GM18867 (cell line): ENCODE measurements around the gene ZNF462.

Experiments
- ATAC-seq: cut with Tn5 transposase; IDR thresholded peaks from one replicate; pipeline ENCODE4 v1.9.1; 2021; ENCODE audit warnings: mild to moderate bottlenecking, moderate library complexity; ENCODE audit not compliant: unreplicated experiment

Gene ZNF462

GRCh38 chr9:106862110-106862820, 701 bp upstream of the ZNF462 start:
- no peak for ATAC-seq

DNA sequence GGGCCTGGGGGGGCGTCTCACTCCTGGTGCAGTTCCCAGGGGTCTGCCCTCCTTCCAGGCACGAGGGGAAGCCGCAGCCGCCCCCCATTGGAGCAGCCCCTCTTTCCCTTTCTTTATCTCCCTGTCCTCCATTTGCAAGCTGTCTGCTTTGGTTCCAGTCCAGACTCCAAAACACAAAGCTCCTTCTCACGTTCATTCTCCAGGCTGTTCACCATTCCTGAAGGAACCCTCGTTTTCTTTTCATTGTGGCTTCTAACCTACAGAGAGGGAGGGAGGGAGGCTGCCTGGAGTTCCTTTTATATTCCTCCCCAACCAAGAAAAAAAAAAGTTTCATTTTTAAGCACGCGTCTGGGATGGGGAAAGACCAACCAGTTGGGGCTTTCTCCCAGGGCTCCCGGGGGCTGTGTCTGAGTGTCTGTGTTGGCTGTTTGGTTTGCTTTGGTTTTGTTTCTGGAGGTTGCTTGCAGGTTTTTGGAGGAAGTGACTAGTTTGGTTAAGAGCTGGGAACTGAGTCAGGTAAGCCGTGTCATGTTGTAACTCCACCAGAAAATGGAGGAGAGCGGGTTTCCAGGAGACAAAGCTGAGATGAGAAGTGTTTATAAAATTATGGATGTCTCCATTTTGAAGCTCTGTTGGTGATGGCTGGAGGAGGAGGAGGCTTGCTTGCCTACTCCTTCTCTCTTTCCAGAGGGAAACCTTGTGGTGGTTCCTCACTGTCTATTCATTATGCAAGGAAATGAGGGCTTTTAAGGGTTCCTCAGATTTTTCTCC, 1.6 kb downstream of the ZNF462 start:
- ATAC-seq, result no peak

- ATAC-seq, result no peak
Observed at GRCh38 chr9:106866243-106866642, 3.3 kb downstream of the ZNF462 start.

- no peak for ATAC-seq
Observed at GRCh38 chr9:106867286-106867685, 4.3 kb downstream of the ZNF462 start.

- no peak for ATAC-seq
Observed at GRCh38 chr9:106868087-106868486, 5.1 kb downstream of the ZNF462 start.

- no peak for ATAC-seq
Observed at GRCh38 chr9:106868565-106868964, 5.6 kb downstream of the ZNF462 start.

GRCh38 chr9:106869028-106869427, 6.1 kb downstream of the ZNF462 start:
- no peak for ATAC-seq

DNA sequence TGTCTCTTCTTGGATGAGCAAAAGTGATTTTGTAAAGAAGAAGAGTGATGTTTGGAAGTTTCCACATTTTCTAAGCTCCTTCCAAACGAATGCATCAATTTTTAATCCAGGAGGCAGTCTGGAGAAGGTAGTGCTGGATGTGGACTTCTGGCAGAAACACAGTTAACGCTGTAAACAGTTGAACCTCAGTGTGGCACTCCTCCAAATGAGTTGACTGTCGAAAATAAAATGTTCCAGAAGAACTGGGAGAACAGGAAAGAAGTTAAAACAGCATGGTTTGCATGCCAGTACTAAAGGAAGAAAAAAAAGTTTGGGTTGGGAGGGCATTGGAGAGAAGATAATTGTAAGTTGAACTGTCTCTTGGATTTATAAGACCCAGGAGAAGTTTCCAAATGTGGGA, 6.5 kb downstream of the ZNF462 start:
- no peak for ATAC-seq

DNA sequence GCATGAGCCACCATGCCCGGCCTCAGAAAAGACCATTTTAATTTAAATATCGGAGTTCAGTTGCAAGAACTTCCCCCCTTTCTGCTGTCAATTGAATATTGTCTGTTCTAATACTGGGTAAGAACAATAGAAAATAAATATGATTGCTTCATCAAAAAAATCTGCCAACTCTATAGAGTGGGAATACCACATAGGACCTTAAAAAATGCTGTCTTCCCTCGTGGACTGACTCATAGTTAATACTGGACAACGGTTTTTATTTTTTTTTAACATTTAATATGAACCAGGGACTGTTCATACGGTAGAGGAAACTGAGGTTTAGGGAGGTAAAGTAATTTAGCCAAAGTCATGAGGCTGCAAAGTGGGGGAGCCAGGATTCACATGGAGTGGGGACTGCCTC, 9.7 kb downstream of the ZNF462 start:
- no peak for ATAC-seq

- no peak for ATAC-seq
Observed at GRCh38 chr9:106874031-106874430, 11.1 kb downstream of the ZNF462 start.

DNA sequence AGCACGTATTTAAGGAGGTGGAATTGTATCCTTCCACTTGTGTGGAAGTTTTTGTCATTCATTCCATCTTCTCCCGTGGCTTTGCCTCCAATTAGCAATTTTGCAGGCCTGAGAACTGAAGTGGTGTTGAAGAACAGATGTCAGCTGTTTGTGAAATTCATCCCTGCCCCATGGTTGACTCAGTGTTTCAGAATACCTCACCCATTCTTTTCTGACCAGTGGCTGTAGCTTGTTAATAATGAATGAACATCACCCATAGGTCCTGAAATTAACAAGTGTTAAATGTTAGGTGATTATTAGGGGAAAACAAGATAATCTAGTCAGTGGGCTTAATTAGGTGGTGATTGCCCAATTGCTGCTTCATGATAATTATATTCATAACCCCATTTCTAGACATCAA, 11.7 kb downstream of the ZNF462 start:
- no peak for ATAC-seq

GRCh38 chr9:106875529-106875928, 12.6 kb downstream of the ZNF462 start:
- no peak for ATAC-seq

DNA sequence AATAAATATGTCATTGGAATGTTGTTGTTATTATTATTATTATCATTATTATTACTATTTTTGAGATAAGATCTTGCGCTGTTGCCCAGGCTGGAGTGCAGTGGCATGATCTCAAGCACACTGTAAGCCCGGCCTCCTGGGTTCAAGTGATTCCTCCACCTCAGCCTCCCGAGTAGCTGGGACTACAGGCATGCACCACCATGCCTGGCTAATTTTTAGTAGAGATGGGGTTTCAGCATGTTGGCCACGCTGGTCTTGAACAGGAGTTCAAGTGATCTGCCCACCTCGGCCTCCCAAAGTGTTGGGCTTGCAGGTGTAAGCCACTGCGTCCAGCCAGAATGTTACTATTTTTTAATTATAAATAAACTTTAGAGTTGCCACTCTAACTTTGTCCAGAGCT, 14.4 kb downstream of the ZNF462 start:
- ATAC-seq, result no peak

DNA sequence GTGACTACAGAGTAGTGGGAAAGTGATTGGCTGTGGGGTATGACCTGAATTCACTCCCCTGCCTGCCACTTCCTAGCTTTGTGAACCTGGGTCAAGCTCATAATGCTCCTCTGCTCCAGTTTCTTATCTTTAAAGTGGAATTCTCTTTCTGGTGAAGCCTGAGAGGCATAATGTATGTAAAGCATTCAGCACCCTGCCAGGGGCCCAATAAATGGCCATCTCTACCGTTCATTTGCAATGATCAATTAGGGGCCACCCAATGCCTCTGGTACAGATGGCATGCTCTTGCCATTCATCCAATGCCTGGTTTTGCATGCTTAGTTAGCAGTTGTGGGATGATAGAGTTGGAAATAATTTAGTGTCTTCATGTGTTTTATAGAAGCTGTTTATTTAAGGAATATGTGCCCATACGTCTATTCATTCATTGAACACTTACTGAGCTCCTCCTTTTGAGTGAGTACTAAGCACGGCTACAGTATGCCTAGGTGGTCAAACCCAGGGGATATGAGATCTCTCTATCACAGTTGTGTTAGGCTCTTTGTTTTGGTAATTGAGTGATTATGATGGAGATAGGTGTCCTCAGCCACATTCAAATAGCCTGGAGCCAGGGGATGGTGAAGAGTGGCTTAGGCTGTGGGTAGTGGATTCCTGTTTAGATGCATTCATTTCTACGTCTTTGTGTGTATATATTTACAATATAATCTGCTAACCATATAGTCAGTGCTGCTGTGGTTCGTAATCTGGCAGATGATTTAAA, 15.3 kb downstream of the ZNF462 start:
- ATAC-seq, result no peak

- ATAC-seq, result no peak
Observed at GRCh38 chr9:106878934-106879333, 16.0 kb downstream of the ZNF462 start.

- ATAC-seq, result no peak
Observed at GRCh38 chr9:106879439-106879882, 16.5 kb downstream of the ZNF462 start.

DNA sequence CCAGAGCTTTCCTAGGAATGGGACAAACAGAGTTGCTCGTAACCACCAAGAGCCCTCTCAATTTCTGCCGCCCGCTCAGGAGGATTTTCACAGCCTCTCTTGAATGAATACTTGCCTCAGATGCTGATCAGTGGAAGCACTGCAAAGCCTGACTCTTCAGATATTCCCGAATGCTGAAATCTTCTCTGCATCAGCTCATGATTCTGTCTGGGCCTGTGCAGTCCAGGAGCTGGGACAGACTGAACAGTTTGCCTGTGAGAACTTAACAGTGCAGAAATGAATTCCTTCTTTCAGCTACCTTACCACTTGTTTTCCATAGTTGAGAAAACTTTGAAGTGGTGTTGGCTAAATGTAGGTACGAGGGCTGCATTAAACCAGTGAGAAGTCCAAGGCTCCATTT, 17.1 kb downstream of the ZNF462 start:
- no peak for ATAC-seq

GRCh38 chr9:106880863-106881262, 17.9 kb downstream of the ZNF462 start:
- ATAC-seq, result no peak

DNA sequence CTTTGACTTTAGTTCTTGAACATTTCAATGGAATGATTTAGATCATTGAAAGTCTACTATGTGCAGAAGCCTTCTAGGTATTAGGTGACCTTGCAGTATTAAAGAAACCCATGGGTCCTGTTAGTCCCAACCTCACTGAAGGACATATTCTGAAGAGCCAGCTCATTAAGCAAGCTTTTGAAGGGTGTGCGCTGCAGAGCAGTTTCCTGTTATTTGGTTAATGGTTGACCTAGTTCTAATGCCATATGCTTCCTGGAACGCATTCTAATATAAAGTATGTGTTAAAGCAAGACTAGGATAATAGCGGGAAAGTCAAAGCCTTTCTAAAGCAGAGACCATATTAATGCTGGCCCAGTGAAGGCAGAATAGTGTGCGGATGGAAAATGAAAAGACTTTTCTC, 20.1 kb downstream of the ZNF462 start:
- no peak for ATAC-seq

DNA sequence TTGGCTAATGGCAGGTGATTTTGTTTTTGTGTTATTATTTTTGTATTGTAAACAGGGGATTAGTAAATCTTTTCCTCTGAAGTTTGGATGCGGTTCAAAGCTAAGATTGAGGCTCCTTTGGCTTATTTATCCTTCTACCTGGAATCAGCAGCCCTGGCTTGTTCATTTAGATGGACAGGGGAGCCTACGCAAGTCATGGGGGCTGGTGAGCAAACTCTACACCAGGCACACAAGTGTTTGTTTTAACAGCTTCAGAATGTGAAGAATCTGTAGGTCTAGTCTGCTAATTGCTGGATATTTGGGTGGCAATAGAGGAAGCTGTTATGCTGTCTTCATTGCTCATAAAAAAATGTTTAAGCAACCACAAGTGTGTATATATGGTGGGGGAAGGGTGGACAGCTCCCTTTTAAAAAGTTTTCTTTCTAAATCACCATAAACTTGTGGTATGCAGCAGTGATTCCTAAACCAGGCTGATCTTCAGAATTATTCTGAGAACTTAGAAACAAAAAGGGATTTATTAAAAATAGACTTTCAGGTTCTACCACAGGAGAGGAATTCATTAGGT, 20.7 kb downstream of the ZNF462 start:
- no peak for ATAC-seq

DNA sequence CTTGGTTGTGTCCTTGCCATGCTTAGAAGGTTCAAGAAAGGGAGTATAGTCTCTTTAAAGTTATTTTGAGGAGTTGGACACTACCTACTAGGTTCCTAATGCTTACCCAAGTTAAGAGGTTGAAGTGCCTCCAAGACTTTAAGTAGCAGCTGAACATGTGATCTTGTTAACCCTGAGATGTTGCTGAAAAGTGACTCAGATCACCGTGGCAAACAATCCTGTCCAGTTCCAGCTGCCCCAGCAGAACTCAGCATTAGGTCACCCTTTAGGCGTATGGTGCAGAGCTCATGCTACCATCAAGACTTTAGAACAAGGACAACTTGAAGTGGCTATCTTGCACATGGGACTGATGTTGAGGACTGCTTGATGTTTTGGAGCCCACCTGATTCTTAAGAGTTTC, 22.5 kb downstream of the ZNF462 start:
- no peak for ATAC-seq
